Spleen (tissue), 7 donors: Measurements from ENCODE around the gene MCRIP1.

Source experiments
- CTCF ChIP-seq, 11 experiments: fragments of 200-600 bp in 7 of 11; fragments of 450-650 bp in 4 of 11; sonication (generic) in 4 of 11; IDR thresholded peaks in 8 of 11; conservative IDR thresholded peaks in 3 of 11; 1 replicate in 7 of 11; 2 replicates in 4 of 11; pipeline versions ENCODE4 v1.4.0 to v1.8.0; 2016 to 2021; ENCODE audit warnings: antibody characterized with exemption in 11 of 11, inconsistent platforms in 4 of 11, mild to moderate bottlenecking in 1 of 11
- POLR2A ChIP-seq, 3 donors: fragments of 450-650 bp; IDR thresholded peaks; one replicate each; pipeline ENCODE4 v1.5.1; 2017; ENCODE audit warnings: antibody characterized with exemption in 3 of 3, mild to moderate bottlenecking in 1 of 3
- POLR2AphosphoS5 ChIP-seq, 3 donors: sonication (generic); formaldehyde crosslinking; IDR thresholded peaks; one replicate each; pipeline ENCODE4 v1.5.1; 2017; ENCODE audit warnings: antibody characterized with exemption in 3 of 3
- donor health status: DM: no; HTN: no; CAD: no; lungs with moderate emphysema.
- donor health status: DM: no; HTN: no; CAD: no.
- donor health status: DM: no; HTN: no; CAD: no.

- TF ChIP-seq CTCF (IDR thresholded peaks at IDR 0.05 in 8 of 11, conservative IDR thresholded peaks at IDR 0.05 in 3 of 11) (no peak), POLR2A (IDR thresholded peaks at IDR 0.05) (no peak), POLR2AphosphoS5 (IDR thresholded peaks at IDR 0.05) (no peak)
These were observed 23.5 kb downstream of the MCRIP1 start for GRCh38 chr17:81809556-81809998.
